ENCODE results near the gene RIBC2.

The RIBC2 gene

GRCh38 chr22:45420539-45420938, 7.0 kb downstream of the RIBC2 start:
- Histone ChIP-seq H2BK12ac (ENCODE audit: low read length) (no peak overlapping the region), H3K27ac (ENCODE audit: low read depth, low read length) (no peak overlapping the region), H4K91ac (ENCODE audit: low read depth, low read length) (no peak overlapping the region), H4K8ac (ENCODE audit: low read depth, low read length) (no peak overlapping the region), H2BK120ac (ENCODE audit: insufficient read depth, low read length, poor library complexity) (no peak overlapping the region), H3K9me3 (ENCODE audit: insufficient read depth, low read depth, low read length) (no peaks in the 10 kb centered on the region), H3K4me3 (ENCODE audit: low read depth, low read length) (no peak overlapping the region), H3K23ac (ENCODE audit: low read length) (no peak overlapping the region), H3K79me2 (ENCODE audit: control insufficient read depth, insufficient read depth, low read length, poor library complexity) (no peaks in the 10 kb centered on the region), H2BK5ac (ENCODE audit: low read depth, low read length, poor library complexity) (no peak overlapping the region), H3K79me1 (ENCODE audit: low read length) (no peaks in the 10 kb centered on the region), H3K36me3 (ENCODE audit: control insufficient read depth in 1 of 2, insufficient read depth in 2 of 2, low read length in 2 of 2) (peaks cover 0 to 2% of the 10 kb centered on the region in 2 experiments), H2AFZ (ENCODE audit: insufficient read depth, low read length, poor library complexity) (no peak overlapping the region), H3K4me1 (ENCODE audit: control insufficient read depth in 1 of 2, insufficient read depth in 2 of 2, low read length in 2 of 2) (peaks cover 10 to 12% of the 10 kb centered on the region in 2 experiments), H3K14ac (ENCODE audit: low read length) (no peak overlapping the region), H3K4me2 (ENCODE audit: low read length) (no peak overlapping the region), H3K27me3 (ENCODE audit: insufficient read depth, low read length) (no peaks in the 10 kb centered on the region), H2AK5ac (ENCODE audit: low read length) (no peak overlapping the region), H3K18ac (ENCODE audit: low read length) (no peak overlapping the region), H3K4ac (ENCODE audit: low read depth, low read length) (no peak overlapping the region), H4K12ac (ENCODE audit: low read depth, low read length) (no peak overlapping the region), H3K9ac (ENCODE audit: low read length) (no peak overlapping the region)
- WGBS (ENCODE audit: extremely low coverage, insufficient coverage, insufficient read length), result no CpG with 5 or more reads among the region's 2 CpGs
- no peak for DNase-seq

- DNase-seq, result no peak
- Histone ChIP-seq H3K9ac (ENCODE audit: low read length) (no peak overlapping the region), H3K4me2 (ENCODE audit: low read length) (no peak overlapping the region), H3K23ac (ENCODE audit: low read length) (no peak overlapping the region), H2BK5ac (ENCODE audit: low read depth, low read length, poor library complexity) (no peak overlapping the region), H3K18ac (ENCODE audit: low read length) (no peak overlapping the region), H2BK12ac (ENCODE audit: low read length) (no peak overlapping the region), H3K4me1 (ENCODE audit: control insufficient read depth in 1 of 2, insufficient read depth in 2 of 2, low read length in 2 of 2) (peaks cover 10 to 12% of the 10 kb centered on the region in 2 experiments), H3K4me3 (ENCODE audit: low read depth, low read length) (no peak overlapping the region), H3K79me1 (ENCODE audit: low read length) (no peaks in the 10 kb centered on the region), H3K27ac (ENCODE audit: low read depth, low read length) (no peak overlapping the region), H4K8ac (ENCODE audit: low read depth, low read length) (no peak overlapping the region), H3K79me2 (ENCODE audit: control insufficient read depth, insufficient read depth, low read length, poor library complexity) (no peaks in the 10 kb centered on the region), H2BK120ac (ENCODE audit: insufficient read depth, low read length, poor library complexity) (no peak overlapping the region), H3K27me3 (ENCODE audit: insufficient read depth, low read length) (no peaks in the 10 kb centered on the region), H2AK5ac (ENCODE audit: low read length) (no peak overlapping the region), H3K14ac (ENCODE audit: low read length) (no peak overlapping the region), H4K91ac (ENCODE audit: low read depth, low read length) (no peak overlapping the region), H3K4ac (ENCODE audit: low read depth, low read length) (no peak overlapping the region), H3K36me3 (ENCODE audit: control insufficient read depth in 1 of 2, insufficient read depth in 2 of 2, low read length in 2 of 2) (peaks cover 0 to 2% of the 10 kb centered on the region in 2 experiments), H3K9me3 (ENCODE audit: insufficient read depth, low read depth, low read length) (peaks cover 2% of the 10 kb centered on the region), H2AFZ (ENCODE audit: insufficient read depth, low read length, poor library complexity) (no peak overlapping the region), H4K12ac (ENCODE audit: low read depth, low read length) (no peak overlapping the region)
- WGBS (ENCODE audit: extremely low coverage, insufficient coverage, insufficient read length), result no CpG with 5 or more reads among the region's 2 CpGs
Observed at GRCh38 chr22:45421349-45422055, 8.0 kb downstream of the RIBC2 start.

- Histone ChIP-seq H3K79me2 (ENCODE audit: control insufficient read depth, insufficient read depth, low read length, poor library complexity) (no peaks in the 10 kb centered on the region), H3K27me3 (ENCODE audit: insufficient read depth, low read length) (no peaks in the 10 kb centered on the region), H3K9me3 (ENCODE audit: insufficient read depth, low read depth, low read length) (peaks cover 5% of the 10 kb centered on the region), H2BK5ac (ENCODE audit: low read depth, low read length, poor library complexity) (no peak overlapping the region), H3K23ac (ENCODE audit: low read length) (no peak overlapping the region), H3K9ac (ENCODE audit: low read length) (no peak overlapping the region), H3K4me2 (ENCODE audit: low read length) (no peak overlapping the region), H3K4ac (ENCODE audit: low read depth, low read length) (no peak overlapping the region), H2BK12ac (ENCODE audit: low read length) (no peak overlapping the region), H3K4me3 (ENCODE audit: low read depth, low read length) (no peak overlapping the region), H2AK5ac (ENCODE audit: low read length) (no peak overlapping the region), H3K79me1 (ENCODE audit: low read length) (no peaks in the 10 kb centered on the region), H3K27ac (ENCODE audit: low read depth, low read length) (no peak overlapping the region), H3K36me3 (ENCODE audit: control insufficient read depth in 1 of 2, insufficient read depth in 2 of 2, low read length in 2 of 2) (peaks cover 0 to 2% of the 10 kb centered on the region in 2 experiments), H2BK120ac (ENCODE audit: insufficient read depth, low read length, poor library complexity) (no peak overlapping the region), H3K14ac (ENCODE audit: low read length) (no peak overlapping the region), H3K18ac (ENCODE audit: low read length) (no peak overlapping the region), H4K8ac (ENCODE audit: low read depth, low read length) (no peak overlapping the region), H4K91ac (ENCODE audit: low read depth, low read length) (no peak overlapping the region), H4K12ac (ENCODE audit: low read depth, low read length) (no peak overlapping the region), H3K4me1 (ENCODE audit: control insufficient read depth in 1 of 2, insufficient read depth in 2 of 2, low read length in 2 of 2) (peaks cover 10 to 12% of the 10 kb centered on the region in 2 experiments), H2AFZ (ENCODE audit: insufficient read depth, low read length, poor library complexity) (no peak overlapping the region)
- no CpG with 5 or more reads among the region's 14 CpGs for WGBS (ENCODE audit: extremely low coverage, insufficient coverage, insufficient read length)
- no peak for DNase-seq
Observed at GRCh38 chr22:45422237-45422983, 8.9 kb downstream of the RIBC2 start.

- Histone ChIP-seq H2BK12ac (ENCODE audit: low read length) (no peak overlapping the region), H3K23ac (ENCODE audit: low read length) (no peak overlapping the region), H3K4me2 (ENCODE audit: low read length) (no peak overlapping the region), H3K14ac (ENCODE audit: low read length) (no peak overlapping the region), H3K4me3 (ENCODE audit: low read depth, low read length) (no peak overlapping the region), H3K18ac (ENCODE audit: low read length) (no peak overlapping the region), H3K79me2 (ENCODE audit: control insufficient read depth, insufficient read depth, low read length, poor library complexity) (no peaks in the 10 kb centered on the region), H3K4ac (ENCODE audit: low read depth, low read length) (no peak overlapping the region), H2BK5ac (ENCODE audit: low read depth, low read length, poor library complexity) (no peak overlapping the region), H2BK120ac (ENCODE audit: insufficient read depth, low read length, poor library complexity) (no peak overlapping the region), H4K8ac (ENCODE audit: low read depth, low read length) (no peak overlapping the region), H3K27me3 (ENCODE audit: insufficient read depth, low read length) (no peaks in the 10 kb centered on the region), H3K79me1 (ENCODE audit: low read length) (no peaks in the 10 kb centered on the region), H2AK5ac (ENCODE audit: low read length) (no peak overlapping the region), H4K12ac (ENCODE audit: low read depth, low read length) (no peak overlapping the region), H3K9me3 (ENCODE audit: insufficient read depth, low read depth, low read length) (peaks cover 5% of the 10 kb centered on the region), H3K36me3 (ENCODE audit: control insufficient read depth in 1 of 2, insufficient read depth in 2 of 2, low read length in 2 of 2) (peaks cover 0 to 2% of the 10 kb centered on the region in 2 experiments), H2AFZ (ENCODE audit: insufficient read depth, low read length, poor library complexity) (no peak overlapping the region), H3K27ac (ENCODE audit: low read depth, low read length) (no peak overlapping the region), H3K4me1 (ENCODE audit: control insufficient read depth in 1 of 2, insufficient read depth in 2 of 2, low read length in 2 of 2) (peaks cover 10 to 12% of the 10 kb centered on the region in 2 experiments), H3K9ac (ENCODE audit: low read length) (no peak overlapping the region), H4K91ac (ENCODE audit: low read depth, low read length) (no peak overlapping the region)
- no peak for DNase-seq
- no CpG with 5 or more reads among the region's 4 CpGs for WGBS (ENCODE audit: extremely low coverage, insufficient coverage, insufficient read length)
Observed at GRCh38 chr22:45423524-45423923, 10.0 kb downstream of the RIBC2 start.
